Tibial nerve (tissue), 4 donors: ENCODE results near the gene PTPN14. TPM values are rescaled to one million over a fixed set of nuclear protein-coding genes. Genes with fewer than 3 reads are reported as not detected.

ENCODE experiments used
- DNase-seq, 2 donors: peaks; one replicate each; pipeline ENCODE4 v3.0.0-alpha.2; 2019; ENCODE audit warnings: low spot score in 2 of 2
- H3K27ac ChIP-seq, 4 donors: fragments of 200-600 bp; sonication (generic) in 3 of 4; one replicate each; pipeline ENCODE4 v1.5.1; 2017 to 2019; ENCODE audit warnings: mild to moderate bottlenecking in 1 of 4
- H3K27me3 ChIP-seq, 2 donors: fragments of 200-600 bp; sonication (generic) in 1 of 2; one replicate each; pipeline versions ENCODE4 v1.5.1 to v1.6.0; 2017 to 2019
- H3K36me3 ChIP-seq, 3 donors: fragments of 200-600 bp; sonication (generic); one replicate each; pipeline ENCODE4 v1.5.1; 2018 to 2019
- H3K4me1 ChIP-seq, 4 donors: fragments of 200-600 bp; sonication (generic) in 3 of 4; one replicate each; pipeline ENCODE4 v1.5.1; 2017 to 2019
- H3K4me3 ChIP-seq, 4 donors: fragments of 200-600 bp; sonication (generic) in 3 of 4; one replicate each; pipeline ENCODE4 v1.5.1; 2017 to 2019; ENCODE audit warnings: mild to moderate bottlenecking in 1 of 4, moderate library complexity in 1 of 4
- H3K9me3 ChIP-seq, 4 donors: fragments of 200-600 bp; sonication (generic) in 3 of 4; one replicate each; pipeline ENCODE4 v1.5.1; 2017 to 2019
- EP300 ChIP-seq, 2 donors: sonication (generic); formaldehyde crosslinking; IDR thresholded peaks; one replicate each; pipeline ENCODE4 v1.6.1; 2017; ENCODE audit warnings: antibody characterized with exemption in 2 of 2, mild to moderate bottlenecking in 1 of 2
- POLR2A ChIP-seq, 2 donors: fragments of 450-650 bp; IDR thresholded peaks; one replicate each; pipeline ENCODE4 v1.6.1; 2017; ENCODE audit warnings: antibody characterized with exemption in 2 of 2, mild to moderate bottlenecking in 2 of 2, moderate library complexity in 2 of 2
- WGBS, 2 donors: methylation state at CpG; one replicate each; pipeline ENCODE4 v1.1.5; 2018; 5-methylcytosine and 5-hydroxymethylcytosine counted together
- total RNA-seq, 4 donors: library from RNA; depleted of rRNA; stranded (reverse); fragments of >200 nt; gene quantifications; one replicate each; pipeline ENCODE4 v1.1.0, GENCODE V29; 2016
- TF ChIP-seq, protein P1 (sequence below), 5 experiments: fragments of 200-600 bp in 3 of 5; fragments of 450-650 bp in 2 of 5; sonication (generic) in 3 of 5; IDR thresholded peaks; one replicate each; pipeline ENCODE4 v1.5.1; 2016 to 2019; ENCODE audit warnings: antibody characterized with exemption in 5 of 5, mild to moderate bottlenecking in 3 of 5, moderate library complexity in 2 of 5

PTPN14 gene
- total RNA-seq, 4 donors from 2014 or later: 25.8 to 47.4 (median 38.2) TPM

DNA sequence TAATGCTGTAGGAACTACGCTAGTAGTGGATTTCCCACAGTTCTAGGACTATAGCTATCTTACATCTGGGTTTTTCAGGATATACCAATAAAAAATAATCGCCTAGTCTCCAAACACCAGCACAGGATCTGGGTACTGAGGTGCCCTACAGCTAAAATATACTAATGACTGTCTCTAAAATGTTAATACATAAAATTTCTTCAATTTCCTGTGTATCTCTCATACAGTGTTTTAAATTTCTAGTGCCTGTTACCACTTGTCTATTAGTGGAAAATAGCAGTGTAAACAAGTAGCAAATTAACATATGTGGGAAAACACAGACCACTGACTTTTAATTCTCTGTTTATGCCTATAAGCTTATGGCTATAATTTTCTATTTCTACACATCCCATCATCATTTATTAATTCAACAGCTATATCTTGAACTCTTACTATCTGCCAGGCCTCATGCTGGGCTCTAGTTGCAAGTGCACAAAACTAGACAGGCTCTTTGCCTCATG, 16.1 kb upstream of the PTPN14 start:
- Histone ChIP-seq H3K4me3 (no peak overlapping the region), H3K27me3 (no peaks in the 10 kb centered on the region), H3K36me3 (no peaks in the 10 kb centered on the region), H3K4me1 (no peaks in the 10 kb centered on the region), H3K27ac (no peak overlapping the region), H3K9me3 (no peaks in the 10 kb centered on the region)
- no peak for DNase-seq
- TF ChIP-seq EP300 (IDR thresholded peaks at IDR 0.05) (no peak), POLR2A (IDR thresholded peaks at IDR 0.05) (no peak)
- TF ChIP-seq, protein P1, sequence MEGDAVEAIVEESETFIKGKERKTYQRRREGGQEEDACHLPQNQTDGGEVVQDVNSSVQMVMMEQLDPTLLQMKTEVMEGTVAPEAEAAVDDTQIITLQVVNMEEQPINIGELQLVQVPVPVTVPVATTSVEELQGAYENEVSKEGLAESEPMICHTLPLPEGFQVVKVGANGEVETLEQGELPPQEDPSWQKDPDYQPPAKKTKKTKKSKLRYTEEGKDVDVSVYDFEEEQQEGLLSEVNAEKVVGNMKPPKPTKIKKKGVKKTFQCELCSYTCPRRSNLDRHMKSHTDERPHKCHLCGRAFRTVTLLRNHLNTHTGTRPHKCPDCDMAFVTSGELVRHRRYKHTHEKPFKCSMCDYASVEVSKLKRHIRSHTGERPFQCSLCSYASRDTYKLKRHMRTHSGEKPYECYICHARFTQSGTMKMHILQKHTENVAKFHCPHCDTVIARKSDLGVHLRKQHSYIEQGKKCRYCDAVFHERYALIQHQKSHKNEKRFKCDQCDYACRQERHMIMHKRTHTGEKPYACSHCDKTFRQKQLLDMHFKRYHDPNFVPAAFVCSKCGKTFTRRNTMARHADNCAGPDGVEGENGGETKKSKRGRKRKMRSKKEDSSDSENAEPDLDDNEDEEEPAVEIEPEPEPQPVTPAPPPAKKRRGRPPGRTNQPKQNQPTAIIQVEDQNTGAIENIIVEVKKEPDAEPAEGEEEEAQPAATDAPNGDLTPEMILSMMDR (IDR thresholded peaks at IDR 0.05): no peak
- WGBS, 2 donors: 92 to 96% methylated on average over 2 of the region's 2 CpGs

DNA sequence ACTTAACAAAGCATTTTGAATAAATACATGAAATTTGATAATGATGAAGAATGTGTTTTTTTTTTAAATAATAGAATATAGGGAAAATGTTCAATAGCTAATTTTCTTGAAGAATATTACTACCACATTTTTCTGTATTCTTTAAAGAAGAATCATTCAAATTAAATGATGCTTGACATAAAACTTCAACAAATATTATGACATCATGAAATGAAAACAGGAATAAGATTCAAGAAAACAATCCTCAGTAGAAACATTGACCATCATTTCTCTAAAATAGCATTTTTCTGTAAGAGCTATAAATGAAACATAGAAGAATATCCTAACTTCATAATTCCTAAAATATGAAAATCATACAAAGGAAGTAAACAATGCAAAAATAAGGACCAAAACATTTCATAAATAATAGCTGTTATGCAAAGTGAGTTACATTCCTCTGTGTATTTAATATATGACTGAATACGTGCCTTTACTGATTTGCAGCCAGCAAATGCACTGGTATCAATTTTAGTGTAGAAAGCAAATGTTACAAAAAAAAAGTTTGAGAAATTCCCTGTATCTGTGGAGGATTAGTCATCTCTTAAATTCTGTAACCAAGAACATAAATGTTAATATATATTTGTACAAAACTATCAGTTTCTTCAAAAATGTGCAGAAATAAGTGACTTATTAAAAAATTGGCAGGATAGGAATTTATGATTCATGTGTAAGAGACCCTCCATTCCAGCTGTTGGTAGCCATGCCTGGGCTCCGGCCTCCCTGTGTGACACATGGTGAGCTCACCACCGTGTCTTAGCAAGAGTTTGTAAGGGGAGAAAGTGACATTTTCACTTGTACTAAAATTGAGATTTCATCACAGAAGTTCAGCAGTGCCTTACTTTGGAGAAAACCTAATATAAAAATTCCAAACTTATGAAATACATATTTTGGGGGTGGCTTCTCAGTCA, 15.0 kb upstream of the PTPN14 start:
- Histone ChIP-seq H3K27ac (no peak overlapping the region), H3K9me3 (no peaks in the 10 kb centered on the region), H3K4me3 (no peak overlapping the region), H3K27me3 (no peaks in the 10 kb centered on the region), H3K36me3 (no peaks in the 10 kb centered on the region), H3K4me1 (no peaks in the 10 kb centered on the region)
- TF ChIP-seq, protein P1 (IDR thresholded peaks at IDR 0.05): no peak
- TF ChIP-seq EP300 (IDR thresholded peaks at IDR 0.05): no peak
- no peak for TF ChIP-seq POLR2A (IDR thresholded peaks at IDR 0.05)
- WGBS, 2 donors: 62 to 76% methylated on average over 3 of the region's 3 CpGs
- DNase-seq: no peak

DNA sequence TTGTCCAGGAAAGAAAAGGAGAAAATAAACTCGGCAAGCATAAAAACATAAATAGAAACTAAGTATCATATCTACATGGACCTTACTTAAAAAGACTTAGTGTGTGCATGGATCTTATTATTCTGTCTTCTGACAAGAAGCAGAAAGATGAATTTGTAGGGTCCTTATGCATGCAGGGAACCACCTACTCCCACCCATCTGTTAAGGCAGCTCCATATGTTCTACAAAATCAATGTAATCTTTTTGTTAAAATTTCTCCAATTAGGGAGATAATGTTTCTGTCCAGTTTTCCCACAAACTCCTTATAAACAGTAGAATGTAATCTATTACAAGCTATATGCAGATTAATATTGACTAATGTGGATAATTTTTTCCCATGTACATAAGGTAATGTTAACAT, 13.9 kb upstream of the PTPN14 start:
- H3K27me3 ChIP-seq: no peaks in the 10 kb centered on the region
- no peaks in the 10 kb centered on the region for H3K36me3 ChIP-seq
- no peaks in the 10 kb centered on the region for H3K9me3 ChIP-seq
- no peak for DNase-seq
- no peak overlapping the region for H3K27ac ChIP-seq
- H3K4me3 ChIP-seq: no peak overlapping the region
- no peaks in the 10 kb centered on the region for H3K4me1 ChIP-seq
- no peak for TF ChIP-seq EP300 (IDR thresholded peaks at IDR 0.05)
- TF ChIP-seq, protein P1 (IDR thresholded peaks at IDR 0.05): no peak
- no peak for TF ChIP-seq POLR2A (IDR thresholded peaks at IDR 0.05)
- WGBS, 2 donors: 71 to 85% methylated on average over 1 of the region's 1 CpG

DNA sequence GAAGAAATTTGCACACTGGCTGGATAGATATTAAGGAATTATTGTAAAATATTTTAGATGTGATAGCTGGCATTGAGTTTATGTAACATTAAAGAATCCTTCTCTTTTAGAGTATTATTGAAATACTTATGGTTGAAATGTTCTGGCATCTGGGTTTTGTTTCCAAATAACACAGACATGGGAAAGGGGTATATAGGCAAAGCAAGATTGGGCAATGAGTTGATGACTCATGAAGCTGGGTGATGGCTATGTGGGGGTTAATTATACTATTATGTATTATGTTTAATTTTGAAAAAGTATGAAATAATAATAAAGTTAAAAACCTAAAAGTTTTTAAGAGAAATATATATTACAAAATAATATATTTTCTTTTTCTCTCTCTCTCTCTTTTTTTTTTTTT, 12.5 kb upstream of the PTPN14 start:
- Histone ChIP-seq H3K27me3 (no peaks in the 10 kb centered on the region), H3K4me3 (no peak overlapping the region), H3K36me3 (no peaks in the 10 kb centered on the region), H3K4me1 (no peaks in the 10 kb centered on the region), H3K9me3 (no peaks in the 10 kb centered on the region), H3K27ac (no peak overlapping the region)
- DNase-seq: no peak
- TF ChIP-seq, protein P1 (IDR thresholded peaks at IDR 0.05): no peak

DNA sequence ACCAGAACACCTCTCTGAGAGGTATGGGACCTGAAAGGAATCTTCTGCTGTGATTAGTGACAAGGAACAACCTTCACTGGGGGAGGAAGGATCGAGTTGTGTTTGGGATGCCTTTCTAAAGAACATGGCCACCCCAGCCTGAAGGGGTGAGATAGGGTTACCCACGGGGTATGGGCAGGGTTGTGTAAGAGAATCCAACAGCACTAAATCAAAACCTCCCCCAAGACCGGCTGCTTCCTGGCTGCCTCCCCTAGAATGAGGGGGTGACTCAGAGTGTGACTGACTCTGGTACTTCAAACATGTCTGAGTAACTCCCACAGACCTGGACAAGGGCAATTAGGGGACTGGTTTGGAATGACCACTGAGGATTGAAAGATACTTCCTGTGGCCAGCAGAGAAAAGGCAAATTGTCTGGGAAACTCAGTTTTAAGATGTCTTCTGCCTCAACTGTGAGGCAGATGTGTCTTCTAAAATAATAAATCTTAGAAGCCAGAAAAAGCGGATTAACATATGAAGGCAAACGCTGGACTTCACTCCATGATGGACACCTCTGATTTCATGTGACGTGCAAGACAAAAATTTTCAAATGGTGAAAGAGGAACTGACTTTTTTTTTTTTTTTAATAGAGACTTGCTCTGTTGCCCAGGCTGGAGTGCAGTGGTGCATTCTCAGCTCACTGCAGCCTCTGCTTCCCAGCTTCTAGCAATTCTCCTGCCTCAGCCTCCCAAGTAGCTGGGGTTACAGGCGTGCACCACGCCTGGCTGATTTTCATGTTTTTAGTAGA, 6.7 kb upstream of the PTPN14 start:
- H3K27ac ChIP-seq: no peak overlapping the region
- WGBS, 2 donors: 61 to 64% methylated on average over 8 of the region's 8 CpGs
- DNase-seq: no peak
- H3K27me3 ChIP-seq: no peaks in the 10 kb centered on the region
- H3K4me1 ChIP-seq: peaks cover 0 to under 1% (median 0%) of the 10 kb centered on the region in 4 donors
- TF ChIP-seq EP300 (IDR thresholded peaks at IDR 0.05) (no peak), POLR2A (IDR thresholded peaks at IDR 0.05) (no peak)
- TF ChIP-seq, protein P1 (IDR thresholded peaks at IDR 0.05): no peak
- no peaks in the 10 kb centered on the region for H3K9me3 ChIP-seq
- no peak overlapping the region for H3K4me3 ChIP-seq
- H3K36me3 ChIP-seq: no peaks in the 10 kb centered on the region
